ENCODE data around the gene TCHH. TPM values are rescaled to one million over a fixed set of nuclear protein-coding genes. Genes with fewer than 3 reads are reported as not detected.
"Not testable (repeated sequence)": the region's sequence is repeated elsewhere in the genome, so short reads cannot be mapped to it uniquely, and the experiment has no call there.

The TCHH gene
- total and polyA plus RNA-seq, 2 donors (not counting 1 experiment from before 2014, with no cell fraction given), result not detected

- Histone ChIP-seq H3K4me3 (replicated peaks in 1 of 4; ENCODE audit: control extremely low read depth in 1 of 4, insufficient read depth in 1 of 4, low read depth in 3 of 4, low read length in 4 of 4) (no peak overlapping the region), H4K20me1 (ENCODE audit: control insufficient read depth, extremely low read depth, insufficient read depth, low read length) (no peaks in the 10 kb centered on the region), H3K9me3 (ENCODE audit: control insufficient read depth, insufficient read depth, low read depth, low read length) (no peaks in the 10 kb centered on the region), H2AFZ (ENCODE audit: low read length) (no peak overlapping the region), H3K36me3 (ENCODE audit: control insufficient read depth, insufficient read depth, low read length) (no peaks in the 10 kb centered on the region), H3K9ac (ENCODE audit: insufficient read depth, low read length) (no peak overlapping the region), H3K27ac (ENCODE audit: insufficient read depth, low read length) (no peak overlapping the region), H3K4me2 (ENCODE audit: extremely low read depth, insufficient read depth, low read length) (no peak overlapping the region), H3K27me3 (ENCODE audit: control insufficient read depth, insufficient read depth, low read length) (no peaks in the 10 kb centered on the region), H3K4me1 (ENCODE audit: control insufficient read depth, extremely low read depth, insufficient read depth, low read length) (no peaks in the 10 kb centered on the region), H3K79me2 (ENCODE audit: control insufficient read depth, insufficient read depth, low read length) (no peaks in the 10 kb centered on the region)
- no peak for DNase-seq (ENCODE audit: low read depth in 2 of 2)
- TF ChIP-seq, protein P1, sequence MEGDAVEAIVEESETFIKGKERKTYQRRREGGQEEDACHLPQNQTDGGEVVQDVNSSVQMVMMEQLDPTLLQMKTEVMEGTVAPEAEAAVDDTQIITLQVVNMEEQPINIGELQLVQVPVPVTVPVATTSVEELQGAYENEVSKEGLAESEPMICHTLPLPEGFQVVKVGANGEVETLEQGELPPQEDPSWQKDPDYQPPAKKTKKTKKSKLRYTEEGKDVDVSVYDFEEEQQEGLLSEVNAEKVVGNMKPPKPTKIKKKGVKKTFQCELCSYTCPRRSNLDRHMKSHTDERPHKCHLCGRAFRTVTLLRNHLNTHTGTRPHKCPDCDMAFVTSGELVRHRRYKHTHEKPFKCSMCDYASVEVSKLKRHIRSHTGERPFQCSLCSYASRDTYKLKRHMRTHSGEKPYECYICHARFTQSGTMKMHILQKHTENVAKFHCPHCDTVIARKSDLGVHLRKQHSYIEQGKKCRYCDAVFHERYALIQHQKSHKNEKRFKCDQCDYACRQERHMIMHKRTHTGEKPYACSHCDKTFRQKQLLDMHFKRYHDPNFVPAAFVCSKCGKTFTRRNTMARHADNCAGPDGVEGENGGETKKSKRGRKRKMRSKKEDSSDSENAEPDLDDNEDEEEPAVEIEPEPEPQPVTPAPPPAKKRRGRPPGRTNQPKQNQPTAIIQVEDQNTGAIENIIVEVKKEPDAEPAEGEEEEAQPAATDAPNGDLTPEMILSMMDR (conservative IDR thresholded peaks at IDR 0.05 in 1 of 2, IDR thresholded peaks at IDR 0.05 in 1 of 2; ENCODE audit: low read depth in 1 of 2, low read length in 2 of 2), result no peak
- TF ChIP-seq EZH2 (IDR thresholded peaks at IDR 0.05; ENCODE audit: low read length, missing control alignments), result no peak
These were observed 30.5 kb upstream of the TCHH start for GRCh38 chr1:152145769-152146168.

- not testable (repeated sequence) for H3K4me3 ChIP-seq (replicated peaks in 1 of 4; ENCODE audit: control extremely low read depth in 1 of 4, insufficient read depth in 1 of 4, low read depth in 3 of 4, low read length in 4 of 4); H3K4me1 ChIP-seq (ENCODE audit: control insufficient read depth, extremely low read depth, insufficient read depth, low read length); DNase-seq (ENCODE audit: low read depth in 2 of 2); H3K27ac ChIP-seq (ENCODE audit: insufficient read depth, low read length); H3K27me3 ChIP-seq (ENCODE audit: control insufficient read depth, insufficient read depth, low read length); H3K9ac ChIP-seq (ENCODE audit: insufficient read depth, low read length); H3K36me3 ChIP-seq (ENCODE audit: control insufficient read depth, insufficient read depth, low read length); H3K79me2 ChIP-seq (ENCODE audit: control insufficient read depth, insufficient read depth, low read length); H2AFZ ChIP-seq (ENCODE audit: low read length); H3K4me2 ChIP-seq (ENCODE audit: extremely low read depth, insufficient read depth, low read length); H3K9me3 ChIP-seq (ENCODE audit: control insufficient read depth, insufficient read depth, low read depth, low read length); H4K20me1 ChIP-seq (ENCODE audit: control insufficient read depth, extremely low read depth, insufficient read depth, low read length)
These were observed 29.5 kb upstream of the TCHH start for GRCh38 chr1:152144674-152145183.

- Histone ChIP-seq H2AFZ (ENCODE audit: low read length) (no peak overlapping the region), H3K79me2 (ENCODE audit: control insufficient read depth, insufficient read depth, low read length) (no peaks in the 10 kb centered on the region), H3K27ac (ENCODE audit: insufficient read depth, low read length) (no peak overlapping the region), H4K20me1 (ENCODE audit: control insufficient read depth, extremely low read depth, insufficient read depth, low read length) (no peaks in the 10 kb centered on the region), H3K9me3 (ENCODE audit: control insufficient read depth, insufficient read depth, low read depth, low read length) (no peaks in the 10 kb centered on the region), H3K36me3 (ENCODE audit: control insufficient read depth, insufficient read depth, low read length) (no peaks in the 10 kb centered on the region), H3K4me3 (replicated peaks in 1 of 4; ENCODE audit: control extremely low read depth in 1 of 4, insufficient read depth in 1 of 4, low read depth in 3 of 4, low read length in 4 of 4) (no peak overlapping the region), H3K4me2 (ENCODE audit: extremely low read depth, insufficient read depth, low read length) (no peak overlapping the region), H3K4me1 (ENCODE audit: control insufficient read depth, extremely low read depth, insufficient read depth, low read length) (no peaks in the 10 kb centered on the region), H3K27me3 (ENCODE audit: control insufficient read depth, insufficient read depth, low read length) (peaks cover 4% of the 10 kb centered on the region), H3K9ac (ENCODE audit: insufficient read depth, low read length) (no peak overlapping the region)
- no peak for TF ChIP-seq EZH2 (IDR thresholded peaks at IDR 0.05; ENCODE audit: low read length, missing control alignments)
- TF ChIP-seq, protein P1 (conservative IDR thresholded peaks at IDR 0.05 in 1 of 2, IDR thresholded peaks at IDR 0.05 in 1 of 2; ENCODE audit: low read depth in 1 of 2, low read length in 2 of 2), result no peak
- no peak for DNase-seq (ENCODE audit: low read depth in 2 of 2)
These were observed 28.1 kb upstream of the TCHH start for GRCh38 chr1:152143150-152143887.

Measured in fibroblast of lung (primary cell).